Effector CD8-positive, alpha-beta T cell (primary cell): ENCODE measurements around the gene RHOJ.

Source experiments
- DNase-seq: peaks from one replicate; lab custom pipeline; 2025; lab: John Stamatoyannopoulos, UW

RHOJ gene

DNA sequence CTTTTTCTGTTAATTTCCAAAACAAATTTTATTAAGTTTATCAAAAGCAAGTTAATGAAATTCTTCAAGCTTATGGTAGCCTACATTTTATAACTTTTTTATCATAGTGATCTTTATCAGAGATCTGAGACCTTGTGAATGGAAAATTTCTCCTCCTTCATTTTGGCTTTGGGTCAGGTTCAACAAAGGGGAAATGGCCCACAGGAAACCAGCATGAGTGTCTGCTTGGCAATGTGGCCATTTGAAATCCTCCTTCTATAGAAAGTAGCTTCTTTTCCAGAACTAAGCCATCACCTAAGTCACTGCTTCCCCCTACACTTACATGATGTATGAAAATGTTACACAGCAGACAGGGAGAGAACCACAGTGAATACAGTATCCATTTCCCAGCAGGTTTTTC lies 1.6 kb downstream of the RHOJ start:
- no peak for DNase-seq

DNA sequence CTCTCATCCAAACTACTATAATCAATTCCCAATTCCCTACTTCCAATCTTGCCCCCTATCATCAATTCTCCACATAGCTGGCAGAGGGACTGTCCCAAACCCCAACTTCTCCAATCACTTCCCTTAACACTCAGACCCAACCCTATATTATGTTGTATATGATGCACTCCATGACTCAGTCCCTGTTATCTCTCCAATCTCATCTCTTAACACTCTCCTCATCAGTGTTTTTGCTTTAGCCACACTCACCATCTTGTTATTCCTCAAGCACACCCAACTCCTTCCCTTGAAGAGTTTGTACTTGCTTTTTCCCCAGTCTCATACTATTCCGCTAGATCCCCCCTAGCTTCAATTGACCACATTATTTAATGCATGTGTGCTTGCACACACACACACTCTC lies 4.9 kb downstream of the RHOJ start:
- DNase-seq = no peak

DNA sequence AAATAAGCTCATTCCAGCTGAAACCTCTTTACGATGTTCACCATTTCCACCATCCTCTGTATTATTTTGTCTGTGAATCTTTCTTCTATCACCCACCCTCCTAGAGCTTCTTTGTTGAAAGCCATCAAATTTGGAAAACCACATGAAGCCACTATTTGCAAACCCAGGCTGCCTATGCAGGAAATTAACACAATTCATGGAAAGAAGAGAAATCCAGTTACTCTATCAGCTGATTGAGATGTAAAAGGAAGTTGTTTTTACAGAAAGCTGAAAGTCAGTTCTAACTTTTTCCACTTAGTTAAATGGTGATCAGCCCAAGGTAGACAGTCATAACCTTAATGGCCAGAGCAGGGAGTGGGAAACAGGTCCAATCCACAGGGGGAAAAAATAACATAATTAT lies 6.6 kb downstream of the RHOJ start:
- no peak for DNase-seq

DNA sequence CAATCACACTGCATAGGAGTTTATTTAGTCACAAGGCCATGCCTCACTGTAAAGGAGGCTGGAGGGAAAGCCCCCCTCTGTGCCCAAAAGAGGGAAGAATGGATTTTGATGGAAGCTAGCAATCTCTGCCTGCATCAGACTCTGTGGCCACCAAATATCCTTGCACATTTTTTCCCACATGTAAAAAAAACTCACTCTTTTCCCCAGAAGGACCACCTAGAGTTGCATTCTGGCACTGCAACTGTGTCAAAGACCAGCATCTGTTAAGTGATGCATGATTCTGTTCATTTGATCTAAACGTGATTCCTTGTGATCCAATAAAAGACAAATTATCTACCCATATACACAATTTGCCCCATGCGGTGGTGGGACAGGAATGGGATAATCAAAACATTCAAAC lies 8.0 kb downstream of the RHOJ start:
- no peak for DNase-seq

DNA sequence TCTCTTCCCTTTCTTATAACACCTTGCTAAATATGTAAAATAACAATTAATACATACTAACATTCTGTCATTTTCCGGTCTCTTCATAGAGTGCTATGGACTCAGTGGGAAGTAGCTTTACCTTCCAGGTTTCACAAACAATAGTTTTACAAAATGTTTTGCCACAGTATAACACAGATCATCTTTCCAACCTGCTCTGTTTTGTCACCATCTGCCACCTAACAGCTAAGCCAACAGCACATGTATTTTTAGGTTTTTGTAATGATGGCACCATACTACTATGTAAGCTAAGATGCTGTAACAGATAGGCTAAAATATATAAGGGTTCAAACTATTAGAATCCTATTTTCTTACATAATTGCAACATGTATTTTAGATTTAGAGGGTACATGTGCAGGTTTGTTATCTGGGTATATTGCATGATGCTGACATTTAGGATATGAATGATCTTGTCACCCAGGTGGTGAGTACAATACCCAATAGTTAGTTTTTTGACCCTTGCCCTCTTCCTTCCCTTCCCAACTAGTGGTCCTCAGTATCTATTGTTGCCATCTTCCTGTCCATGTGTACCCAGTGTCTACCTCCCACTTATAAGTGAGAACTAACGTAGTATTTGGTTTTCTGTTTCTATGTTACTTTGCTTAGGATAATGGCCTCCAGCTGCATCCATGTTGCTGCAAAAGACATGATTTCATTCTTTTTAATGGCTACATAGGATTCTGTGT lies 8.7 kb downstream of the RHOJ start:
- DNase-seq = no peak

DNA sequence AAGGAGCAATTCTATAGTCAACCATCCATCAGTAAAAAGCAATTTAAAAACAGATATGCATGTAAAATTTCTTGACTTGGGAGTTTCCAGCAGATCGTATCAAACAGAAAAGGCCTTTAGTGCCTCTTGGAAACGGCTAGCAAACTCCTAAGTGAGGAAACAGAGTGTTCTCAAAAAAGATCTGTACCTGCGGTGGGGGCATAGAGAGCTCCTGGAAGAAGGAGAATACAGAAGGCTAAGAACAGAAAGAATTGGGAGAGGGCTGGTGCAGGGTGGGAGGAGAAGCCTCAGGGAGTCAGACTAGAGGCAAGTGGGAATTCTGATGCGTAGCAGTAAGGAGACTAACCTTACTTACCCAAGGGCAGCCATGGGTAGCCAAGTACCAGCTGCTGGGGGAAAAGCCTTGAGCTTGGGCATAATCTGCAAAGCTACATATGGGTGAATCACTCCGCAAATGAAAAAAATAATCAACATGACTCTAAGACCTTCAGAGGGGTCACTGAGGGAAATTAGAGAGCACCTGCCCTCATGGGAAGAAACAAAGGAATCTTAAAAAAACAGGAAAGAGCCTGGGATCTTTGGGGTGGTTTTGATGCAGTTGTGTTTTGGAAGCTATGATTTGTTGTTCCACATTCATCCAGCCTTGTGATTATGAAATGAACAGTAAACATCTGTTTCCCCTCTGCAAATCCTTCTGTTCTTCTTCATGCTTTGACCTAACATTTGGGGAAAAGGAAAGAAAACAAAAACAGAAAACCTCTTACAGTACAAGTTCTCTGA lies 10.4 kb downstream of the RHOJ start:
- no peak for DNase-seq

DNA sequence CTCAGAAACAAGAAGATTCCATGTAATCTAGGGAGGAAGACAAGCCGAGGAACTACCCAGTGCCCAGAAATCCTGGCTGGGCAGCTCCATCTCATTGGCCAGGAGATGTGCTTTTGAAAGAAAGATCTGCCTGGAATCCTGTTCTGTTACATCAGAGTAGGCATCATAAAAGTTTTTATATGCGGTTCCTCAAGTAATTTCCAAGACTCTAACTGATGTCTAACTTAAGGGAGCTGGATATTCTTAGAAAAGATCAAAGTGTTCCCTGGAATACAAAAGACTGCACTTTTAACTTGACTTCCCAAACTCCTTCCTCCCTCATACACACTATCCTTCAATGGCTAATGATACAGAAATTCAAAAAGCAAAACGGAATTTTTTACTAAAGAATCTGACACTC lies 16.3 kb downstream of the RHOJ start:
- no peak for DNase-seq

DNA sequence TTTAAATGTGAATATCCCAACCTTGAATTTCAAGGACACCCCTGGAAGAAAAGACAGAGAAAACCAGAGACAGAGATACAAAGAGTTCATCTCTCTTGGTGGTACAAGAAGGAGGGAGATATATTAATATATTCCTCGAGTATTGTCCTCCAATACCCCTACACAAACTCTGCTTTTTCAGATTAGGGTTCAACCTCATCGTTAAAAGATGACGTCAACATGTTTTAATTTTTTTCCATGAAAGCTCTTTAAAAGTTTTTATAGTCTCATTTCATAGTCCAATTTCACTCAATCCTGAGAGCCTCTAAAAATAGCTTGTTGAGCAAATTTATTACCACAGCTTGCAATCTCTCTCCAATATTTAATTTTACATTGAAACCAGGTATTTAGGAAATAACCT lies 19.4 kb downstream of the RHOJ start:
- no peak for DNase-seq

DNA sequence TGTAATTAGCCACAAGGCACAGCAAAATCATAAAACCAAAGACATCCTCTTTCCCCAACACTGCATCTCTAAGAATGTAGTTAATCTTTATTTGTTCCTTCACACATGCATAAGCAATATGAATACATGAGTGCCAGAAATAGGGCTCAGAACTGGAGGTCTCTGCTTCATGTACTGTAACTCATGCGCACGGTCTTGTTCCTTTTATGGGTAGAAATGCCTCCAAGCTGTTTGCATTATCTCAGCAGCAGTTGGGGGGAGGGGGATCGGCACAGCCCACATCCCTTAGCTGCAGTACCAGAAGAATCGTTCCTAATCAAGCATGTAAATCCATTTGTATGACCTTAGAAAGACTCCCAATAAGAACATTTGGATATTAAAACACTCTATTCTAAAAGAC lies 20.0 kb downstream of the RHOJ start:
- DNase-seq = no peak

DNA sequence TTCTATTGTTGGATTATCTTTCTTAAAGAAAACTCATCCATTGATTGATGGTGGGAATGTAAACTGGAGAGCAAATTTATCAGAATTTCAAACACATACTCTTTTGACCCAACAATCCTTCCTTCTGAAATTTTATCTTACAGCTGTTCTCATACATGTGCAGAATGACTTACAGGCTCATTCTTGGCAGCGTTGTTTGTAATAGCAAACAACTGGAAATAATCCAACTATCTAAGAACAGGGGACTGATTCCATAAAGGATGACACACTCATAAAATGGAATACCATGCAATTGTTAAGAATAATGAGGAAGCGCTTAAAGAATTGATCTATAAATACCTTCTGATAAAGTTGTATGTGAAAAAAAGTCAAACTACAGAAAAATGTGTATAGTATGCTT lies 24.0 kb downstream of the RHOJ start:
- no peak for DNase-seq

DNA sequence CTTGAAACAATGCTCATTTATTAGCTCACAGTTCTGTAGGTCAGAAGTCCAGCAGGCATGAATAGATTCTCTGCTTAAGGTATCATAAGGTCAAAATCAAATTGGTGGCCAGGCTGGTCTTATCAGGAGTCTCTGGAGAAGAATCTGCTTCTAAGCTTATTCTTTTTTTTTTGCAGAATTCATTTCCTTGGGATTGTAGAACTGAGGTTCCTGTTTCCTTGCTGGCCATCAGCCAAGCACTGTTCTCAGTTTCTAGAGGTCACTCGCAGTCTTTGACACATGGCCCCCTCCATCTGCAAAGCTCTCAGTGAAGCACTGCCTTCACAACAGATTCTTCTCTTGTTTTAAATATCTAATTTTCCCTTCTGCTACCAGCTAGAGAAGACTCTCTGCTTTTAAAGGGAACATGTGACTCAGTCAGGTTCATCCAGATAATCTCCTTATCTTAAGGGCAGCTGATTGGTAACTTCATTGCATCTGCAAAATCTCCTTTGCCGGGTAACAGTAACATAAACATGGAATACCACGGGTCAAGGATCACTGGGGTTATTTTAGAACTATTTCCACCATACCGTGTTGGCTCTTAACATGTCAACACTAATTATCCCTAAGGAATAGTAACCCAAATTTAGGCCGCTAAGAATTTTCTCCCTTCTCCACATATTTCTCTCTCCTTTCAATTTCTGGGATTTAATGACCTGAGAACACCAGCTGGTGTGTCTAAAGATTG lies 25.3 kb downstream of the RHOJ start:
- DNase-seq = no peak

DNA sequence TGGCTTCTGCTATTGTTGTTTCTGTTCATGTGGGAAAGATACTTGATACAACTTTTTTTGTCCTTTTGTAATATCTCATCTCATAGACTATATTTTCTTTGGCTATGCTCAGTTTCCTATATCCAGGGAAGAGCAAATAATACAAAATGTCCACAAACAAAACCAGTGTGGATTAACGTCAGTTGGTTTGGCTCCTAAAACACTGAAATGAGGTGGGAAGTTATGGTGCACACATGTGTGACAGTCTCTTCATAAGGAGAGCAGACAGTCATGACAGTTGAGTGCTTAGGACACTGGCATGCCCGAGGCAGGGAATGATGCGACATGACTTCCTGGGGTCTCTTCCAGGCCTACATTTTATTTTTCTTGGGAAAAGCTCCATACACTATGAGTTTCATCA lies 27.5 kb downstream of the RHOJ start:
- no peak for DNase-seq

DNA sequence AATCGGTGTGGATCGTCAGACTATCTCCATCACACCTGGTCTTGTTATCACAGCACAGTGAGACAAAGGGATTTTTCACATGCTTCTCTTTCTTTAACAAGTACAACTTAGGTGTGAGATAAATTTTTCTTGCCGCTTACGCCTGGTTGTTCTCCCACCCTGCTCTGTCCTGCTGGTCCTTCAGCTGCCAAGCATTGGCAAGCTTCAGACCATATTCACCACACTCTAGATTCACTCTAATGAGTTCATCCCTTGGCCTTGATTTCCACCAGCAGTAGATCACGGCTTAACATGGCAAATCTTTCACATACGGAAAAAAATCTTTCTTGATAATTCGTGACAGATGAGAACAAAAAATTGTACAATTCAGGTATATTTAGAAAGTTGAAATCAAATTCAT lies 33.5 kb downstream of the RHOJ start:
- DNase-seq = no peak

DNA sequence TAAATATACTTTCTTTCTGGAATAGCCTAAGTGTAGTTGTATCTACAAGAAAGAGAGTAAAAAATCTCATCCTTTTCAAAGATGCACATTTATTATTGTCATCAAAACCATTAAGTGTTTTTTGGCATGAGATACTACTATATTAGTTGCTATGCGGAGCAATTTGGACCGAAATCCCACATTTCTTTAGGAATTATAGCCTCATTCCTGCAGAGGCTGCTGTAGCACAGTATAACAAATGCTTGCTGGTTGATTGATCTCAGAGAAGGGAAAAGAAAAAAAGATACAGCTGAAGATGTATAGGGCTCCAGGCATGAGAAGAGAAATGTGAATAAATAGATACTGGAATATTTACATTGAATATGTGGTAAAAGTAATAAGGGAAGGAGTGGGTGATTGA lies 36.0 kb downstream of the RHOJ start:
- no peak for DNase-seq

DNA sequence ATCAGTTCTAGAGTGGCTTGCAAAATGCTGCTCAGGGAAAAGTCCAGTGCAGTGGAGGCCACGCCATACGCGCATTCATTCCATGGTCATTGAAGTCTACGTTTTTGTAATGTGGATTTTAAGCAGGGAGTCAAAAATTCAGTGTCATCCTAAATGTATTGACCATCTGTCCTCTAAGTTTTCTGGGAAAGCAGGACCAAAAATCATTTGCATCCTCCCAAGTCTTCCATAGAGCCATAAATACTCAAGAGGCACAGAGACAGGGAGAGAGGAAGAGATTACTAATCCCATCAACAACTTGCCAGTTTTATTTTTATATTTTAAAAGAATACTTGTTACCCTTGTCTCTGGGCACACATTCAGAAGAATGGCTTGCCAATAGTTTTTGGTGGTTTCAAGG lies 36.9 kb downstream of the RHOJ start:
- DNase-seq = no peak

DNA sequence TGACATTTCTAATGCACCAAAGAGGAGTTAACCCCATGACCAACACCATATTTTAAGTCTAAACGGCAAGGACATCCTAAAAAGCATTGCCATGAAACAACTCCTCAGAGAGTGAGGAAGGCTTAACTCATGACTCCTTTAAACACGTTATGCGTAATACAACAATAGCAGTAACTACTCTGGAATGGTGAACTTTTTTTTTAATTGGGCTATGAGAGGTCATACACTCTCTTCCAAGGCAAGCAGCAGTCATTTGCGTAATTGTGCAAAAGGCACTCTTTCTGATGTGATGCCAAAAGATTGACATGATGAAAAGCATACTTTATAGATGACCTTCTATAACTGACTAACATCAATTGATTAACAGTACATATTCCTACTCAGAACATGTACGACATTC lies 39.4 kb downstream of the RHOJ start:
- no peak for DNase-seq

DNA sequence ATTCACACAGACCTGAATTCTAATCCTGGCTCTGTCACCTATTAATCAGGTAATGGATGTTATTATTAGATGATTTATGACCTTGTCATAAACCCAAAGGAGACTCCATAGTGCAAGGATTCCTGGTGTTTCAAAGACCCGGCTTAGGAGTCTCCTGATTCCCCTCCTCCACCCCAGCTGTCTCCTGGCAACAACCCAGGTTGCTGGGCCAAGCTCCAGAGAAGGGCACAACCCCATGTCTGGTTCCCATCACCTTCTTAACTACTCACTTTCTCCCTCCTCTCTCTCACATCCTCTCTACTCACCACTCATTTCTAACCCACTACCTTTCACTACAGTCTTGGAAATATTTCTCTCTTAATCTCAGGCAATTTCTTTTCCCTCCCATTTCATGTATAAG lies 41.6 kb downstream of the RHOJ start:
- DNase-seq = no peak

DNA sequence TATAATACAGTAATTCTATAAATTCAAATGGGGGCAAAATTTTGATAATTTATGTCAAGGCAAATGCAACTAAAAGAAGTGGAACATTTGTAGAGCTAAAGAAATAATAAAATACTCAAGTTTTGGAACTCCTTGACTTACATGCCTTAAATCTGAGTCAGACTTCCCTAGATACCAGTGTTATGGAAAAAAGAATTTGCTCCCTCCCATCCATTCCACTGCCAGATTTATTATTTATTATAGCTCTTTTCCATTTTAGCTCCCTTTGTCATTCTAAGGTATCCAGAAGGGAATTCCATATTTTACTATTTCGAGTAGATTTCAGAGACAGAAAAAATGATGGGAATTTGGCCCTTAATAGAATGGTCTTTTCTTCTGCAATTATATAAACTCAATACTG lies 44.0 kb downstream of the RHOJ start:
- no peak for DNase-seq

DNA sequence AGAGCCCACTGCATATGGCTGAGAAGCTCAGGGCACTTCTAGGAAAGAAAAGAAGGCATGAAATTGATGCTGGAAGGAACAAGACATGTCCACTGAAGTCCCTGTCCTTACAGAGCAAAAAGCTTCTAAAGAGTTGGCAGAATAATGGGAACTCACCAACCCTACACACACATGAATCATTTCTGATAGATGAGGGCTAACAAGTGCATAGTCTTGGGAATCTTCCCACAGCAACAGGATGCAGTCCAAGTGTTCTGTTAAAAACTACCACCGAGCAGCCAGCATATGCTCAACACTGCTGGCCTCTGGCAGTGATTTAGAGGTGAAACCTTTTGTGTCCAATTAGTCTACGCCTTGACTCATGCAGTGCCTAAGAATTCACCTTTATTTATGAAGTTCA lies 44.8 kb downstream of the RHOJ start:
- DNase-seq = no peak

DNA sequence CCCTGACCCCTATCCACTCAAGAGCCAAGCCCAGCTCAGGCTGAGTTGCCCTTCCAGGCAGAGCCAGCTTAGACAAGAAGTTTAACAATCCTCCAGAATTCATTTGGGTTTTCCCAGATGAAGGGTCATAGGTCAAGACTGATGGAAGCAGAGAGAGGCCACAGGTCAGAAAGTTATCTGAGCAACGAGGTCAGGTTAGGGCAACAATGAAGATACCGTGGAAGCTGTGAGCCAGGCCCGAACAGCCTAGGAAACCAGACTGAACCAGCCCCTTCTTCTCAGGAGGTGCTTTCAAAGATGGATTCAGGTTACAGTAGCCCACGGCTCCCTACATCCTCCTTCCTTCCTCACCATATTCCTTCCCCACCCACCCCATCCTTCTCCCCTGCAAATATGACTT lies 53.1 kb downstream of the RHOJ start:
- DNase-seq = no peak

DNA sequence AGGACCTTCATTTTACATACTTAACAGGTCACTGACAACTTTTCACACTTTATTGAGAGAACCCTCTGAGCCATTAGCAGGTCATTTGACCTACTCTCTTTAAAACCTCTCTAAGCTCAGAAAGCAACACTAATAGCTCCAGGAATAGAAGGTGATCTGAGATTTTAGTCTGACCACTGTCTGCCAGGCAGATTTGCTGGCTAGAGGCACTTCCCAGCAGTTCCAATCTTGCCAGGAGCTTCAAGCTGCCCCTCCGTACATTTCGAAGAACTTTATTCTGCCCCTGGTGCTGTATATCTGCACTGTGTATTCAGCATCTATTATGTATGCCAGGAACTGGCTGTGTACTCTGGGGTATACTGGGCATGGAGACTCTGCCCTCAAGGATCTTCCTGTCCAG lies 58.2 kb downstream of the RHOJ start:
- DNase-seq = no peak

DNA sequence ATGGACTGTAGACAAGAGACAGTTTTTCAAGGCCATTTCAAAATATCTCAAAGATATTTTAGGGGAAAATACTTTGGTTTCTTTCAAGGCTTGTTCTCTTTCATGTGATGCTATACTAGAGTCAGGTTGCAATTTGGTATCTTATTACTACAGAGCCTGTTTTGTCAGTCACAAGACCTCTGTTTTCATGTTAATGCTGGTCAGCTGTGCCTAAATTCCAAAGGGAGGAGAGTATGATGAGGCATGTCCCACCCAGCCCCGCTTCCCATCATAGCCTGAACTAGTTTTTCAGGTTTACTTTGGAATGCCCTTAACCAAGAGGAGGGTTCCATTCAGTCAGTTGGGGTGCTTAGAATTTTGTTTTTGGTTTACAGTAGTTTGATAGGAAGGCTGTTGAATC lies 61.9 kb downstream of the RHOJ start:
- no peak for DNase-seq

DNA sequence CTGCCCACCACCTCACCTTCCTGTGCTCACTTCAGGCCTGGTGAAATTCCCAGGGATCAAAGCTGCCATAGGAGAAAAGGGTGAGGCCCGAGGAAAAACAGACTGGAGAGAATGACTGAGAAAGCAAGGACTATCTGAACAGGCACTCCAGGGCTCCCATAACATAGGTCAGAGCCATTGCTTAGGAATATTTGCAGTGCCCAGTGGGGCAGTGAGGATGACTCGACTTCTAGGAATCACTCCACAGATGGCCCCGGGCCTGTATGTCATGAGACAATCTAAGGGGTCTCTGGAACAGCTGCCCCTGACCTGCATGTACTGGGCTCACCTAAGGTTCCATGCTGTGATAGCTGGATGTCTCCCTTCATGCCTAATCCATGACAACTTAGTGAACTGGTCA lies 62.9 kb downstream of the RHOJ start:
- DNase-seq = no peak
